Activated naive CD8-positive, alpha-beta T cell treated with anti-CD3 and anti-CD28 coated beads, Interleukin-2, amount 50 U/mL, for 24 hours (primary cell): Measurements from ENCODE around the gene PMEPA1.

ENCODE experiments used
- ATAC-seq: fragments of 150-1000 bp; cut with Tn5 transposase; one replicate; pipeline ENCODE4 v1.10.0; 2021
- DNase-seq: peaks from one replicate; pipeline ENCODE4 v3.0.0; 2021
- H3K27ac Mint-ChIP-seq: one replicate; pipeline ENCODE4 v1.8.0; 2021; ENCODE audit warnings: mild to moderate bottlenecking, mixed read lengths
- H3K27me3 Mint-ChIP-seq: one replicate; pipeline ENCODE4 v1.8.0; 2021; ENCODE audit warnings: mixed read lengths
- H3K36me3 Mint-ChIP-seq: one replicate; pipeline ENCODE4 v1.8.0; 2021; ENCODE audit warnings: low read depth, mixed read lengths
- H3K4me1 Mint-ChIP-seq: one replicate; pipeline ENCODE4 v1.8.0; 2021; ENCODE audit warnings: mixed read lengths
- H3K4me3 Mint-ChIP-seq: one replicate; pipeline ENCODE4 v1.8.0; 2021; ENCODE audit warnings: mild to moderate bottlenecking, moderate library complexity, mixed read lengths
- H3K9me3 Mint-ChIP-seq: one replicate; pipeline ENCODE4 v1.8.0; 2021; ENCODE audit warnings: mixed read lengths

Gene PMEPA1

DNA sequence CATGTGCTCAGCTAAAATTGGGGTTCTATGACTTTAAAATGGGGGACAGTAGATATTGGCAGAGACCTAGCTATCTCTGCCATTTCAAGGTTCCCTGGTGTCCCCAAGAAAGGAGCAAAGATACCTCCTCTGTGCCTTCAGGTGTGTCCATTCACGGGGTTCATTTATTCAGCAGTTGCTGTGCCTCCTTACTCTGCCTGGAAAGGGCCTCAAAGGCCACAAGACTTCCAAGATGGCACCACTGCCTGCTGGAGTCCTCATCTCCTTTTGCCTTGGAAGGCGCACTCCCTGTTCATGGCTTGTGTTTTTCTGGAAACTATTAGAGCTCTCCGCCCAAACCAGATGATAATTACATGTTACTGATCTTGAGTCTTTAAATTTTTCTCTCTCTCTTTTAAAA, 85.7 kb downstream of the PMEPA1 start:
- no peak overlapping the region for H3K27ac Mint-ChIP-seq
- peaks cover 65% of the 10 kb centered on the region for H3K4me1 Mint-ChIP-seq
- H3K27me3 Mint-ChIP-seq: no peaks in the 10 kb centered on the region
- no peak overlapping the region for H3K4me3 Mint-ChIP-seq
- ATAC-seq (no peak), DNase-seq (no peak)
- H3K36me3 Mint-ChIP-seq: peaks cover 12% of the 10 kb centered on the region
- peaks cover 11% of the 10 kb centered on the region for H3K9me3 Mint-ChIP-seq

DNA sequence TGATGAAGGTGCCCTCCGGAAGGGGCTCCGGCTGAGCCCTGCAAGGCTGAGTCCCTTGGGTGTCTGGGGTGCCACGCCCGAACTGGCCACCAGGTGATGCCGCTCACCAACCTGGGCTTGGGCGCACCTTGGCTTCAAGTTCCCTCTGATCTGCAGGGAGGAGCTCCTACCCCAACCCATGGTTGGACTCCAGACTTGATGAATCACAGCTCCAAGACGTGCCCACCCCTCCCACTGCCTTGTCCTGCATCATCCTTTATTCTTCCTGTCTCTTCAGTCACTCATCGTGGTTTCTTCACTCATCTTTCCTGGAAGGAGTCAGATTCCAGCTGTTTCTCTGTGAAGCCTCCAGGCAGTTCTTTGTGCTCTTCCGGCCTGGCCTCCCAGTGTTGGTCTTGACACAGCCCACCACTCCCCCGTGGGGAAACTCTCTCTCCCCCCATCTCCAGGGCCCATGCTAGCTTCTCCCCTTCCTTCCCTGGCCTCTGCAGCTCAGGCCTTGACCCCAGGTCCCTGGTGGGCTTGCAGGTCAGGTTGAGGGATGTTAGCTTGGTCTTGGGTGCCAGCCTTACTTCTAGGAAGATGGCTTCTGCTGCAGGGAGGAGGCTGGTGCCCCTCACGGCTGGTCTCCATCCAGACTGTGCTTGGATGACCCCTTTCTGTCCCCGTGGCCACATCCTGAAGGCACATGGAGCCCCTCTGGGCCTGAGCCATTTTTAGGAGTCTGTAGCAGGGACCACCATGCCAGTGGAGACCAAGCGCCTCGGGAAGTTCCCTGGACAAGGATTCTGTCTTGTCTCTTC, 87.0 kb downstream of the PMEPA1 start:
- DNase-seq (peak; percentile 76), ATAC-seq (no peak)
- H3K9me3 Mint-ChIP-seq: peaks cover 11% of the 10 kb centered on the region
- peaks cover 12% of the 10 kb centered on the region for H3K36me3 Mint-ChIP-seq
- no peak overlapping the region for H3K27ac Mint-ChIP-seq
- H3K4me3 Mint-ChIP-seq: no peak overlapping the region
- no peaks in the 10 kb centered on the region for H3K27me3 Mint-ChIP-seq
- peaks cover 68% of the 10 kb centered on the region for H3K4me1 Mint-ChIP-seq

DNA sequence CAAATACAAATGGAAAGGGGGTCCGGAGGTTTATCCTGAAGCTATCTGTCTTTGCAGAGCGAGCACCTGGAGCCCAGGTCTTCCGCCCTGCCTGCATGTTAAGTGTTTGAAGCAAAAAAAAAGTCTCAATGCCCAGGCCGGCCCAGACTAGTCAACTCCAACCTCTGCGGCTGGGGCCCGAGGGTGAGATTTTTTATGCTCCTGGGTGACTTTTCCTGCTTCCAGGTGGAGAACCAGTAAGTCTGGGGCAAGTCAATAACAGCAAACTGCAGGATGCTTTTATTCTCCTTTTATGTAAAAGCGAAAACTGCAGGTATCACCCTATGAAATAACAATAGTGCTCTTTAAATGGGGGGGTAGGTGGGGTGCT, 87.6 kb downstream of the PMEPA1 start:
- DNase-seq: no peak
- H3K36me3 Mint-ChIP-seq: peaks cover 12% of the 10 kb centered on the region
- H3K9me3 Mint-ChIP-seq: peaks cover 11% of the 10 kb centered on the region
- H3K4me3 Mint-ChIP-seq: no peak overlapping the region
- no peak overlapping the region for H3K27ac Mint-ChIP-seq
- H3K4me1 Mint-ChIP-seq: peaks cover 68% of the 10 kb centered on the region
- no peaks in the 10 kb centered on the region for H3K27me3 Mint-ChIP-seq
- no peak for ATAC-seq

DNA sequence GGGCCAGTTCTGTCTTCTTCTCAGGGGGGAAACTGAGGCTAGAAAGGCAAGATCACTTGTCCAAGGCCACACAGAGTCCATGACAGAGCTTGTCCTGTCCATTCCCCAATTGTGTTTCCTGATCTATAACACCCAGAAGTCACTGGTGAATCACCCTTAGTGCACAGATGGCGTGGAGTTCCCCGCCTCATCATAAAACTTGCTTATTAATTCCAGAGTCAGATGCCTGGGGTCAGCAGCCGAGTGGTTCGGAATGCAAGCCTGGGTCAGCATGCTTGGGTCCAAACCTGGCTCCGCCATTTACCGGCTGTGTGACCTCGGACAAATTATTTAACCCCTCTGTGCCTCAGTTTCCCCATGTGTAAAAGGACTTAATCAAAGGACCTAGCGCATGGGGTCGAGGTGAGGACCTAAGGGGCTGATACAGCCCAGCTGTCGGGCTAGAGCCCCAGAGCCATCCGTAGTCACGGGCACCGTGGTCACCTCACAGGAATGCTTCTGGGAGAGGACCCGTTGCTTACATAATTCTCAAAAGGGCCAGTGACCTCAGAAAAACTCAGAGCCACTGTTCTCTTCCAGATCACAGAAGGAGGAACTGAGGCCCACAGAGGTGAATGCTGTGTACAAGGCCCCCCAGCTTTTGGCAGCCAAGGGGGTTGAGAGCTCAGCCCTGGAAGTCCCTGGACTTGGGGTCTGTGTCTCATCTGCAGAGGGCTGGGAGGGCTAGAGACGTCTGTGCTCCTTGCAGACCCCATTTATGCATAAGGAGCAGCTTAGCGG, 88.2 kb downstream of the PMEPA1 start:
- Mint-ChIP-seq H3K36me3 (peaks cover 12% of the 10 kb centered on the region), H3K9me3 (peaks cover 11% of the 10 kb centered on the region), H3K27me3 (no peaks in the 10 kb centered on the region), H3K4me3 (peak overlapping the region; percentile 71), H3K4me1 (peaks cover 66% of the 10 kb centered on the region), H3K27ac (peak overlapping the region; percentile 79)
- no peak for DNase-seq
- no peak for ATAC-seq

DNA sequence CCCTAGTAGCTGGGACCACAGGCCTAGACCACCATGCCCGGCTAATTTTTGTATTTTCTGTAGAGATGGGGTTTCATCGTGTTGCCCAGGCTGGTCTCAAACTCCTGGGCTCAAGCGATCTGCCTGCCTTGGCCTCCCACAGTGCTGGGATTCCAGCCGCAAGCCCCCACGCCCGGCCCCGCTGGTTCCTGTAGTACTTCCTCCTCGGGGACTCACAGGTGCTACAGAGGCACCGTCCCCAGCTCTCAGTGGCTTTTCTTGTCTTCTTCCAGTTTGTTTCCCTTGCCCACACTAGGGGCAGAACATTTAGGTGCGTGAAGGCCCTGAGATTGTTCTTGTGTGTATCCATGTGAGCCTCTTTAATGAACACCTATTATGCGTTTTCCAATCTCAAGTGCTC, 88.8 kb downstream of the PMEPA1 start:
- DNase-seq: peak; percentile 49
- Mint-ChIP-seq H3K9me3 (peaks cover 11% of the 10 kb centered on the region), H3K27me3 (no peaks in the 10 kb centered on the region), H3K4me1 (peaks cover 61% of the 10 kb centered on the region), H3K27ac (peak overlapping the region; percentile 79), H3K4me3 (peak overlapping the region; percentile 71), H3K36me3 (peaks cover 12% of the 10 kb centered on the region)
- ATAC-seq: no peak

DNA sequence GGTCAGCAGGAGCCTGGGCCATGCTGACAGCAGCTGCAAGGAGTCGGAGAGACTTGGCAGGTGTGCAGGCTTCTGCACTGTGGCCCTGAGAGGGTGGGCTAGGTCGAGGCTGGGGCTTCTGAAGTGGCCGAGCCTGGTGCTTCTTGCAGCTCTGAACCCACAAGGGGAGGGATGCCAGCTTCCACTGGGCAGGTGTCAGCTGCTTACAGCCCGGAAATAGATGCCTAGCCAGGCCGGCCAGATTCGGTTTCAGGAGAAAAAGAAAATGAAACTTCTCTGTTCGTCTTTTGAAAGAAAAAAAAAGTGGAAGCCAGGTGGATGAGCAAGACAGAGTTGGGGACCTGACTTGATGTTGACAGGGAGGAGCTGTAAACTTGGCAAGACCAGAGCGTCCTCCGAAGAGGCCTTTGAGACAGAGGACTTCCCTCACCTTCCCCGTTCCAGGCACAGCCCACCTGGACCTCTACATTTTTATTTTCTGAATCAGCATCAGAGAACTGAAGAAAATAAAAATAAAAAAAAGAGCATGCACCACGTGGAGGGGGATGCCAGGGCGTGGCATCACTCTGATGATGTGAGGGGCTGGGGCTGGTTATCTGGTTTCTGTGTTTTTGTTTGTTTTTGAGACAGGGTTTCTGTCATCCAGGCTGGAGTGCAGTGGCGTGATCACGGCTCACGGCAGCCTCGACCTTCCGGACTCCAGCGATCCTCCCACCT, 89.4 kb downstream of the PMEPA1 start, which contains the start of gene ZBP1:
ZBP1 (minus strand) TSS at position 153 of the 717 bp plus-strand sequence; CDS start at position 22, 131 bp downstream.
- Mint-ChIP-seq H3K4me3 (peak within 1 kb of the TSS; percentile 71), H3K4me1 (peaks cover 57% of the 10 kb centered on the region), H3K27ac (peak within 1 kb of the TSS; percentile 90), H3K27me3 (no peaks in the 10 kb centered on the region), H3K36me3 (peaks cover 10% of the 10 kb centered on the region), H3K9me3 (peaks cover 7% of the 10 kb centered on the region)
- ATAC-seq: peak; percentile 17
- DNase-seq: peak; percentile 55

DNA sequence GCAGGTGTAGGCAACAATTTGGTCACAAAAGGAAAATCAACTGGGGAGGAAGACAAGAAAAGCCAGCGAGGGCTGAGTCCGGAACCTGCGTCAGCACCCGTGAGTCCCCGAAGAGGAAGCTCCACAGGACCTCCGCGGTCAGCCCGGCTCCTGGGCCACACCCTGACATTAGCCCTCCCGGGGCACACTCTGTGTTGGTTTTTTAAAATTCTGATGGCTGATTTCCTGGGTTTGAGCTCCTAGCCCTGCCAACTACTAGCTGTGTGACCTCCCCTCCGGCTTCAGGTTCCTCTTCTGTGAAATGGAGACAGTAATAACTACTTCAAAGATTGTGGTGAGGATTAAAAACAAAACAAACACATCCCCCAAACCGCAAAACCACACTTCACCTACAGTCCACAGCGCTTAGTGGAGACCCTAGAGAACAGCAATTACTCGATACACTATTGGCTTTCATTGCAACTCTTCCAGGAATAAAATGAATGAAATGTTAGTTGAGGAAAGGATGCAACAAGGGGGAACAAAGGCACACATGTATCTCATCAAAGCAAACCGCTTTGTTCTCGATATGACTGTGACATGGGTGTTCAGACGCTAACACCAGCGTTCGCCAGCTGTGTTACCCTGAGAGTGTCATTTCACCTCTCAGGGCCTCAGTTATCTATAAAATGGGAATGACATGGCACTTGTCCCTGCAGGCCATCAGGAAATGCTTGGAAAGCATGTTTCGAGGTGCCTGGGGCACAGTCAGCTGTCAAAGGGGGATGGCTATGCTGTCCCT, 90.6 kb downstream of the PMEPA1 start:
- no peaks in the 10 kb centered on the region for H3K27me3 Mint-ChIP-seq

DNA sequence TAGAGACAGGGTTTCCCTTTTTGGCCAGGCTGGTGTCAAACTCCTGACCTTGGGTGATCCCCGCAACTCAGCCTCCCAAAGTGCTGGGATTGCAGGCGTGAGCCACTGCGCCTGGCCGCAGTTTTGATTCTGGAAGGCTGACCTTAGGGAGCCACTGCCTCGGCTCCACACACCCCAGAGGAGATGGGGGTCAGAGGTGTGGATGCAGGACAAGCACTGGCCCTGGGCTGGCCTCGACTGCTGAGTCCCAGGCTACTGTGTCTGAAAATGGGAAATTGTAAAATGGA, 91.1 kb downstream of the PMEPA1 start:
- Mint-ChIP-seq H3K27ac (peak overlapping the region; percentile 90), H3K4me1 (peaks cover 59% of the 10 kb centered on the region), H3K4me3 (peak overlapping the region; percentile 71), H3K27me3 (no peaks in the 10 kb centered on the region), H3K9me3 (no peaks in the 10 kb centered on the region), H3K36me3 (peaks cover 4% of the 10 kb centered on the region)
- ATAC-seq (no peak), DNase-seq (no peak)

More for the DNA sequence above, 90.6 kb downstream of the PMEPA1 start:
- Mint-ChIP-seq H3K4me1 (peaks cover 59% of the 10 kb centered on the region), H3K9me3 (no peaks in the 10 kb centered on the region), H3K36me3 (peaks cover 3% of the 10 kb centered on the region), H3K27ac (peak overlapping the region; percentile 90), H3K4me3 (peak overlapping the region; percentile 71)
- DNase-seq (peak; percentile 69), ATAC-seq (peak; percentile 80)

DNA sequence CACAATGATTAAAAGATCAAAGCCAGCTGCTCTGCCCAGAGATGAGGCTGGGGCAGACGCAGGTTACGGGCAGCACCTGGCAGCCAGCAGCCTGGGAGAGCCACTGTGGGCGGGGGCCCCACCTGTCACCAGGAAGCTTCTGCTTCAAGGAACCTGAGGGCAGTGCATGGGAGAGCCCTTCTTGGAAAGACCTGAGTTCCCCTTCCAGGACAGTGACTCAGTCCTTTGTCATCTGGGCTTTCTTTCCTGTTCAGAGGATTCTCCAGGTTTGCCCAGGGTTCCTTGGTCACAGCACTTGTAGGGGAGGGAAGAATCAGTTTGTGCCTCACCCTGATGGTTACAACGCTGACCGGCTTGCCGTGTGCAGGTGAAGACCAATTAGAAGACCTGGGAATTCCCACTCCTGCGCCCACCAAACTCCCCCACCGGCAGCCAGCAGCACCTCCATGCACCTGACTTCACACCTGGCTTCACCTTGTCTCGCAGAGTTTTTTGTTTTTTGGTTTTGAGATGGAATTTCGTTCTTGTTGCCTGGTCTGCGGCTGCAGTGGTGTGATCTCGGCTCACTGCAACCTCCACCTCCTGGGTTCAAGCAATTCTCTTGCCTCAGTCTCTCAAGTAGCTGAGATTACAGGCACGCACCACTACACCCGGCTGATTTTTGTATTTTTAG, 91.6 kb downstream of the PMEPA1 start:
- ATAC-seq (no peak), DNase-seq (peak; percentile 51)
- Mint-ChIP-seq H3K4me3 (peak overlapping the region; percentile 71), H3K4me1 (peaks cover 59% of the 10 kb centered on the region), H3K36me3 (peaks cover 5% of the 10 kb centered on the region), H3K9me3 (no peaks in the 10 kb centered on the region), H3K27ac (peak overlapping the region; percentile 90), H3K27me3 (no peaks in the 10 kb centered on the region)

DNA sequence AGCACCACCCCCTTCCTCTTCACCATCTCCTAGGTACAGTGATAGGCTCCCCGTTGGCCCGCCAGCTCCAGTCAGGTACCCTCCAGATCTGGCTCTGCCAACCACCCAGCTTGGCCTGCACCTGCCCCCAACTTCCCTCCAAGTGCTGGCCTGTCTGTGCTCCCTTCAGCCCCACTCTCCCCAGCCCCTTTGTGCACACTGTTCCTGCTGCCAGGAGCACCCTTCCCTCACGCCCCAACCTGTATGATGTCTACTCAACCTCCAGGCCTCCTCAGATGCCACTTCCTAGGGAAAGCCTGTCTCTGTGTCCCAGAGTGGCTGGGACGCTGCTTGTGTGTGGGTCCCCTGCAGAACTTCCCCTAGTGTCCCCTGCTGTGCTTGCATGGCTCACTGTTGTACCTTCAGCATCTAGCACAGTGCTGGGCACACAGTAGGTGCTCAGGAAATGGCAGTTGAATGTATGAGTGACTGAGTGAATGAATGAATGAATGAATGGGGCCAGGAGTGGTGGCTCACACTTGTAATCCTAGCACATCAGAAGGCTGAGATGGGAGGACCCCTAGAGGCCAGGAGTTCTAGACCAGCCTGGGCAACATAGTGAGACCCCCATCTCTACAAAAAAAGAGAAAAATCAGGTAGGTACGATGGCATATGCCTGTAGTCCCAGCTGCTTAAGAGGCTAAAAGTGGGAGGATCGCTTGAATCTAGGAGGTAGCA, 92.6 kb downstream of the PMEPA1 start:
- H3K9me3 Mint-ChIP-seq: no peaks in the 10 kb centered on the region
- peaks cover 5% of the 10 kb centered on the region for H3K36me3 Mint-ChIP-seq
- no peak for ATAC-seq
- no peak overlapping the region for H3K27ac Mint-ChIP-seq
- no peak overlapping the region for H3K4me3 Mint-ChIP-seq
- H3K27me3 Mint-ChIP-seq: no peaks in the 10 kb centered on the region
- no peak for DNase-seq
- peaks cover 53% of the 10 kb centered on the region for H3K4me1 Mint-ChIP-seq

DNA sequence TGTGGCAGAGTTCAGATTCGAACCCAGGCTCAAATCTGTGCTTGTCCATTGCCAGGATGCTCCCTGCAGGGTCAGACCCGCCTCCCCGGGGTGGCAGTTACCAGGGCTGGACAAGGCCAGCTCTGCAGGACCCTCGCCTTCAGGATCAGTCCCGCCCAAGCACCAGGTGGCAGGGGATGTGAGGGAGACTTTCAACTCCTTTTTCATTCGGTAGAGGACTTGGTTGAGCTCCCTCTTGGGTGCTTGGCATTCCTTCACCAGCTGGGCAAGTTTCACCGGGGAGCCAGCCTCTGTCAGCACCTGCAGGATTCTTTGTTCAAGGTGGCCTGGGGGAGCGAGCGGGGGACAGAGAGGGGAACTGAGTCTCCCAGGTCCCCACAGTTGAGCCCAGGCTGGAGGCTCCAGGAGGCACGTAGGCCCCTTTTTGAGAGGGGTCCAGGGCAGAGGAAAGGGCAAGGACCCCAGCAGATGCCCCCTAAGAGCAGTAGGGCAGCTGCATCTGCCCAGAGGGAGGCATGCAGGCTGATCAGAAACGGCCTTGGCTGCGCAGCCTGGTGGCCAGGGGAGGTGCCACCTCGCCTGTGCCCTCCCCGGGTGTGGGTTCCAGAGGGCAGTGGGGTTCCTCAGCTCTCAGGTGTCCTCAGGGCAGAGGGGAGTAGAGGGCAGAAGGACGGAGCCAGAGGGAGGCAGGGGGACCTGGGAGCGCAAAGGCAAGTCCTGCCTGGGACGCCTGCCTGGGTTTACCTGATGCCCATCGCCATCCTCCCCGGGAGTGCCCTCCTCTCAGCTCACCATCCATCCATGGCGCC, 93.5 kb downstream of the PMEPA1 start:
- H3K36me3 Mint-ChIP-seq: peaks cover 5% of the 10 kb centered on the region
- no peaks in the 10 kb centered on the region for H3K9me3 Mint-ChIP-seq
- peaks cover 46% of the 10 kb centered on the region for H3K4me1 Mint-ChIP-seq
- no peaks in the 10 kb centered on the region for H3K27me3 Mint-ChIP-seq
- H3K4me3 Mint-ChIP-seq: no peak overlapping the region
- ATAC-seq: no peak
- no peak for DNase-seq
- no peak overlapping the region for H3K27ac Mint-ChIP-seq

DNA sequence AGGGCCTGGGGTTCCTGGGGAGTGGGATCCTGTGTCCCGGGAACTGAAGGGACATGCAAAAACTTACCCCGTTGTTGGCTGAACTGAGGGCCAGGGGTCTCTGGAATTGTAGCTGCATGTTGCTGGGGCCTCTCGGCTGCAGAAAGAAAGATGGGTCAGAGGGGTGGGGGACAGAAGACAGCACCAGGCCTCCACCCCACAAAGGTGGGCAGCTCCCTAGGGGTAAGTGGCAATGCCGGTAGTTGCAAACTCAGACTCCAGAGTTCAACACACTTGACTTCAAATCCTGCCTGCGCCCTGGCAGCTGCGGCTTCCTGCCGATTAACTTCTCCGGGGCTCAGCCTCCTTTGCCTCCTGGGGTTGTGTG, 94.4 kb downstream of the PMEPA1 start:
- no peak overlapping the region for H3K4me3 Mint-ChIP-seq
- H3K9me3 Mint-ChIP-seq: no peaks in the 10 kb centered on the region
- peaks cover 5% of the 10 kb centered on the region for H3K36me3 Mint-ChIP-seq
- ATAC-seq: no peak
- H3K27ac Mint-ChIP-seq: no peak overlapping the region
- H3K27me3 Mint-ChIP-seq: no peaks in the 10 kb centered on the region
- peaks cover 37% of the 10 kb centered on the region for H3K4me1 Mint-ChIP-seq
- no peak for DNase-seq
